KMS-11 (cell line): ENCODE data around the gene RNF213.

Source experiments
- H2AFZ ChIP-seq: fragments of 200-600 bp; sonication (generic); 2 replicates; pipeline ENCODE4 v1.6.1; 2016; ENCODE audit warnings: antibody characterized with exemption, mixed run types, low read depth
- H3K27ac ChIP-seq: fragments of 200-600 bp; sonication (generic); 2 replicates; pipeline ENCODE4 v1.6.1; 2016; ENCODE audit warnings: mild to moderate bottlenecking, mixed run types
- H3K27me3 ChIP-seq: fragments of 200-600 bp; sonication (generic); 2 replicates; pipeline ENCODE4 v1.6.1; 2017; ENCODE audit warnings: mild to moderate bottlenecking, low read depth, mixed run types, moderate library complexity; ENCODE audit not compliant: insufficient read depth
- H3K36me3 ChIP-seq: fragments of 200-600 bp; sonication (generic); 2 replicates; pipeline ENCODE4 v1.6.1; 2017; ENCODE audit warnings: mild to moderate bottlenecking, mixed run types; ENCODE audit not compliant: insufficient read depth
- H3K4me1 ChIP-seq: fragments of 200-600 bp; sonication (generic); 2 replicates; pipeline ENCODE4 v1.6.1; 2016; ENCODE audit warnings: mild to moderate bottlenecking, low read depth, mixed run types; ENCODE audit not compliant: poor library complexity, severe bottlenecking
- H3K4me2 ChIP-seq: fragments of 200-600 bp; sonication (generic); 2 replicates; pipeline ENCODE4 v1.7.0; 2016; ENCODE audit warnings: mild to moderate bottlenecking, mixed run types
- H3K4me3 ChIP-seq: fragments of 200-600 bp; sonication (generic); IDR thresholded peaks from 2 replicates; pipeline ENCODE4 v1.6.1; 2017; ENCODE audit warnings: low read depth, low read length, mixed read lengths; ENCODE audit not compliant: insufficient read depth
- H3K79me2 ChIP-seq: fragments of 200-600 bp; sonication (generic); 2 replicates; pipeline ENCODE4 v1.6.1; 2016; ENCODE audit warnings: low read depth, mixed run types; ENCODE audit not compliant: insufficient read depth
- H3K9ac ChIP-seq: fragments of 200-600 bp; sonication (generic); 2 replicates; pipeline ENCODE4 v1.6.1; 2016; ENCODE audit warnings: mild to moderate bottlenecking, mixed run types
- H4K20me1 ChIP-seq: fragments of 200-600 bp; sonication (generic); 2 replicates; pipeline ENCODE4 v1.6.1; 2016; ENCODE audit warnings: mild to moderate bottlenecking, mixed run types; ENCODE audit not compliant: insufficient read depth
- TF ChIP-seq, protein P1 (sequence below): fragments of 200-600 bp; sonication (generic); conservative IDR thresholded peaks from 2 replicates; pipeline ENCODE4 v1.6.1; 2017; ENCODE audit warnings: low read depth, mild to moderate bottlenecking, antibody characterized with exemption, low read length, moderate library complexity, mixed read lengths

RNF213 gene

DNA sequence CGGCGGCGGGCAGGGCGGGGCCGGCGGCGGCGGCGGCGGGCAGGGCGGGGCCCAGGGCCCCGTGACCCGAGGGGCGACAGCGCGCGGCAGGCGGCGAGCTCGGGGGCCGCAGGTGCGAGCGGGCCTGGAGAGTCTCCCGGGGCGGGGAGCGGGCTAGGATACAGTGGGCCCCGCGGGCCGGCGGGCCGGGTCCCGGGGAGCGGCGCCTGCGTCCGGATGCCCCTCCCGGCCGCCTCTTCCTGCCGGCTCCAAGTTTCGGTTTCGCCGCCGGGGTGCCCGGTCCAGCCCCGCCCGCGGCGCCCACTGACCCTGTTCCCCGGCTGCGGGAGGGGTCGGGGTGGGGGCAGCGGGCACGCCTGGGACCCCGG is at the start of gene RNF213:
Gene RNF213, plus strand, starts transcription at position 62 of the 368 bp plus-strand sequence. CDS start 2,830 bp downstream, outside the sequence.
- Histone ChIP-seq H4K20me1 (no peaks in the 10 kb centered on the region), H3K27me3 (no peaks in the 10 kb centered on the region), H3K4me2 (peak within 1 kb of the TSS; percentile 99), H3K4me1 (peaks cover 56% of the 10 kb centered on the region), H3K4me3 (no peak within 1 kb of the TSS), H3K9ac (peak within 1 kb of the TSS; percentile 88), H2AFZ (peak within 1 kb of the TSS; percentile 48), H3K36me3 (no peaks in the 10 kb centered on the region), H3K27ac (peak within 1 kb of the TSS; percentile 88), H3K79me2 (no peaks in the 10 kb centered on the region)
- TF ChIP-seq, protein P1, sequence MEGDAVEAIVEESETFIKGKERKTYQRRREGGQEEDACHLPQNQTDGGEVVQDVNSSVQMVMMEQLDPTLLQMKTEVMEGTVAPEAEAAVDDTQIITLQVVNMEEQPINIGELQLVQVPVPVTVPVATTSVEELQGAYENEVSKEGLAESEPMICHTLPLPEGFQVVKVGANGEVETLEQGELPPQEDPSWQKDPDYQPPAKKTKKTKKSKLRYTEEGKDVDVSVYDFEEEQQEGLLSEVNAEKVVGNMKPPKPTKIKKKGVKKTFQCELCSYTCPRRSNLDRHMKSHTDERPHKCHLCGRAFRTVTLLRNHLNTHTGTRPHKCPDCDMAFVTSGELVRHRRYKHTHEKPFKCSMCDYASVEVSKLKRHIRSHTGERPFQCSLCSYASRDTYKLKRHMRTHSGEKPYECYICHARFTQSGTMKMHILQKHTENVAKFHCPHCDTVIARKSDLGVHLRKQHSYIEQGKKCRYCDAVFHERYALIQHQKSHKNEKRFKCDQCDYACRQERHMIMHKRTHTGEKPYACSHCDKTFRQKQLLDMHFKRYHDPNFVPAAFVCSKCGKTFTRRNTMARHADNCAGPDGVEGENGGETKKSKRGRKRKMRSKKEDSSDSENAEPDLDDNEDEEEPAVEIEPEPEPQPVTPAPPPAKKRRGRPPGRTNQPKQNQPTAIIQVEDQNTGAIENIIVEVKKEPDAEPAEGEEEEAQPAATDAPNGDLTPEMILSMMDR, result no peak

GRCh38 chr17:80212109-80212508 is 48.5 kb upstream of the RNF213 start:
- no peak overlapping the region for H3K9ac ChIP-seq
- no peak overlapping the region for H2AFZ ChIP-seq
- H3K4me3 ChIP-seq, result no peak overlapping the region
- H3K79me2 ChIP-seq, result no peaks in the 10 kb centered on the region
- H3K36me3 ChIP-seq, result no peaks in the 10 kb centered on the region
- H3K4me2 ChIP-seq, result no peak overlapping the region
- no peaks in the 10 kb centered on the region for H3K27me3 ChIP-seq
- TF ChIP-seq, protein P1, result no peak
- H3K4me1 ChIP-seq, result no peaks in the 10 kb centered on the region
- no peak overlapping the region for H3K27ac ChIP-seq
- no peaks in the 10 kb centered on the region for H4K20me1 ChIP-seq

GRCh38 chr17:80212511-80212910 is 48.1 kb upstream of the RNF213 start:
- no peak overlapping the region for H3K4me3 ChIP-seq
- no peaks in the 10 kb centered on the region for H3K27me3 ChIP-seq
- no peaks in the 10 kb centered on the region for H3K36me3 ChIP-seq
- no peak overlapping the region for H3K9ac ChIP-seq
- TF ChIP-seq, protein P1, result no peak
- peaks cover 3% of the 10 kb centered on the region; the same call in 1 of the 2 replicates for H3K79me2 ChIP-seq
- no peaks in the 10 kb centered on the region for H3K4me1 ChIP-seq
- no peak overlapping the region for H3K27ac ChIP-seq
- no peaks in the 10 kb centered on the region for H4K20me1 ChIP-seq
- no peak overlapping the region for H2AFZ ChIP-seq
- H3K4me2 ChIP-seq, result no peak overlapping the region

- H3K4me1 ChIP-seq, result peaks cover 2% of the 10 kb centered on the region
- H3K4me3 ChIP-seq, result no peak overlapping the region
- no peak overlapping the region for H3K9ac ChIP-seq
- TF ChIP-seq, protein P1, result no peak
- H3K36me3 ChIP-seq, result no peaks in the 10 kb centered on the region
- no peak overlapping the region for H3K4me2 ChIP-seq
- no peaks in the 10 kb centered on the region for H3K27me3 ChIP-seq
- H3K27ac ChIP-seq, result no peak overlapping the region
- H3K79me2 ChIP-seq, result peaks cover 9% of the 10 kb centered on the region; the same call in 1 of the 2 replicates
- H2AFZ ChIP-seq, result no peak overlapping the region
- H4K20me1 ChIP-seq, result no peaks in the 10 kb centered on the region
Measured at GRCh38 chr17:80212962-80213642, 47.5 kb upstream of the RNF213 start.
